NCI-H2196 treated with DMSO at 0.1 percent for 48 hours (cell line): Measurements from ENCODE around the gene SCML1.

Experiments
- DNase-seq: peaks from one replicate; lab custom pipeline; 2025; ENCODE audit not compliant: unreplicated experiment; lab: John Stamatoyannopoulos, UW

The SCML1 gene

DNA sequence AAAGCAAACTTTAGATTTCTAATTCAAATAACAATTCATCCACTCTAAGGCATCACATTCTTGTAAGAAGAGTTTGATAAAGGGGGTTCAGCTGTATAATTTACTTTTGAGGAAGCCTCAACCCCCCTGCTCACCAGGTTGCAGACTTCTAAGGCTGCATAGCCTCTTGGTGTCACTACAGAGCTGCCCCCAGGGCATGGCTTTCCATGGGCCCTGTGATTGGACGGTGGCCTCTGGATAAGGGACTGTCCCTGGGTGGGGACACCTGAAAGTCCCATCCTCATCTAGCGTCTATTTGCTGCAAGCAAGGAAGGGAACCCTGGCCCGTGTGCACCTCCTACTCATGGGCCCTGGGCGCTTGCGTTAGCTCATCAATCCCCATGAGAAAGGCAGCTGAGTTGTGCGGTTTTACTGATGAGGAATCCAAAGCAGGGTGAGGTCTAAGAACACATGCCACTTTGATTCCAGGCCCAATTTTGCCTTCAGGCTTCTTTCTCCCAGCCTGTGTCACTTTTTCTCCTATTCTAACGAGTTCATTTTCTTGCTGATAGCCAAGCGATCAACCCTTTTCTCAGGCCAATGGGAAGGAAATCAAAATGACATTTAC lies 51.8 kb downstream of the SCML1 start:
- no peak for DNase-seq

GRCh38 chrX:17792826-17793225 lies 55.5 kb downstream of the SCML1 start:
- DNase-seq = no peak

- DNase-seq = no peak
Observed at GRCh38 chrX:17798921-17799320, 61.6 kb downstream of the SCML1 start.

- no peak for DNase-seq
Observed at GRCh38 chrX:17801431-17801830, 64.1 kb downstream of the SCML1 start.

DNA sequence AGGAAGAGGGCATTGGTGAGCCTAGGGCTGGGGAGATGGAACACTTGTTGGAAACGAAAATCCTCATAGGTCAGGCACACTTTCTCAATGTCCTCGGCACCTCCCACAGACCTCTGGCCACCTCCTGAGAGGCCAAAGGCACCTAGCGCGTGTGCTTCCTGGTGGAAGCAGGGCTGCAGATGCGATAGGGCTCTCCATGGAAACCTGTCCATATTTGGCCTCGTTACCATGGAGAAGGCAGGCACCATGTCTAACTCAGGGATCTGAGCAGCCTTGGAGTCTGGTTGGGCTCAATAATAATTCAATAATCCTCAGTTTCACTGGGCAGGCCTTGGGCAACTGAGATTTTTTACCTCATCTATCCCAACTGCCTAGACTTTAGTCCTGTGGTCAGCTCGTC lies 65.5 kb downstream of the SCML1 start:
- DNase-seq = no peak

DNA sequence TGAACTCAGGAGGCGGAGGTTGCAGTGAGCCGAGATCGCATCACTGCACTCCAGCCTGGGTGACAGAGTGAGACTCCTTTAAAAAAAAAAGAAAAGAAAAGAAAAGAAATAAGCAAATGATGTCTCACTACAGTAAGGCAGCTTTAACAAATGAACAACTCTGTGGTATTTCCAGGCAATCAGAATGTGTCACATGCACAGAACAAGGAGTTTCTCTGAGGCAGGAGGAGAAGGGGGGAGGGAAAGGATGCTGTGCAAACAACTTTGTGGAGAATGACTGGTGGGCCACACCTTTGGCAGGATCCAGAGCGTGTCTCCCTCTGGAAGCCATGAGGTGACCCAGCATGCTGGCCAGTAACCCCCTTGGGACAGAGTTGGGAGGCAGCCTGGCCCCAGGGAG lies 66.2 kb downstream of the SCML1 start:
- DNase-seq = no peak
